Endodermal cell (in vitro differentiated cells): ENCODE data around the gene PTPRO. TPM values are rescaled to one million over a fixed set of nuclear protein-coding genes. Genes with fewer than 3 reads are reported as not detected.

ENCODE experiments used
- DNase-seq: peaks from one replicate; pipeline ENCODE4 v3.0.0-alpha.2; 2017
- H3K27ac ChIP-seq: 2 replicates; pipeline ENCODE4 v1.5.1; 2013; ENCODE audit warnings: mild to moderate bottlenecking, low read depth, low read length, moderate library complexity
- H3K27me3 ChIP-seq: 2 replicates; pipeline ENCODE4 v1.6.1; 2013; ENCODE audit warnings: mild to moderate bottlenecking, low read length, moderate library complexity; ENCODE audit not compliant: insufficient read depth, control insufficient read depth, poor library complexity, severe bottlenecking
- H3K36me3 ChIP-seq: 2 replicates; pipeline ENCODE4 v1.7.0; 2013; ENCODE audit warnings: mild to moderate bottlenecking, low read length, moderate library complexity; ENCODE audit not compliant: control insufficient read depth, insufficient read depth
- H3K4me1 ChIP-seq: one replicate; pipeline ENCODE4 v1.7.0; 2013; ENCODE audit warnings: low read length; ENCODE audit not compliant: control insufficient read depth, insufficient read depth
- H3K4me3 ChIP-seq: 2 replicates; pipeline ENCODE4 v1.5.1; 2013; ENCODE audit warnings: mild to moderate bottlenecking, low read length, moderate library complexity
- H3K9ac ChIP-seq: 2 replicates; pipeline ENCODE4 v1.6.1; 2013; ENCODE audit warnings: mild to moderate bottlenecking, low read length, moderate library complexity; ENCODE audit not compliant: poor library complexity, severe bottlenecking; ENCODE audit errors: extremely low read depth
- H3K9me3 ChIP-seq: 2 replicates; pipeline ENCODE4 v1.6.1; 2013; ENCODE audit warnings: mild to moderate bottlenecking, low read length, moderate library complexity; ENCODE audit not compliant: control insufficient read depth
- H3K27ac Mint-ChIP-seq: 2 replicates; pipeline ENCODE4 v1.8.0; 2020; ENCODE audit warnings: mixed read lengths
- H3K27me3 Mint-ChIP-seq: 2 replicates; pipeline ENCODE4 v1.8.0; 2021; ENCODE audit warnings: mild to moderate bottlenecking, mixed read lengths; ENCODE audit not compliant: insufficient read depth
- H3K36me3 Mint-ChIP-seq: 2 replicates; pipeline ENCODE4 v1.8.0; 2020; ENCODE audit warnings: low read depth, mixed read lengths
- H3K4me1 Mint-ChIP-seq: 2 replicates; pipeline ENCODE4 v1.8.0; 2020; ENCODE audit warnings: mixed read lengths
- H3K4me3 Mint-ChIP-seq: 2 replicates; pipeline ENCODE4 v1.8.0; 2020; ENCODE audit warnings: mild to moderate bottlenecking, moderate library complexity, mixed read lengths
- H3K9me3 Mint-ChIP-seq: 2 replicates; pipeline ENCODE4 v1.8.0; 2020; ENCODE audit warnings: mild to moderate bottlenecking, mixed read lengths
- WGBS, 2 experiments: methylation state at CpG; one replicate each; pipeline versions ENCODE4 v1.1.5 to v1.1.7; 2013; ENCODE audit warnings: missing lambda C conversion rate in 2 of 2, mixed read lengths in 1 of 2; ENCODE audit not compliant: insufficient coverage in 1 of 2, insufficient read length in 1 of 2; 5-methylcytosine and 5-hydroxymethylcytosine counted together
- total RNA-seq, 2 donors: library from RNA; stranded (reverse); fragmentation: NEBNext Ultra II Directional in 1 of 2; extraction: Animal tissue kit (Norgen Biotek cat#: 25700) in 1 of 2; gene quantifications; 2 replicates in 1 of 2; 3 replicates in 1 of 2; pipeline ENCODE4 v1.2.1, GENCODE V29; 2021
- TF ChIP-seq, protein P1 (sequence below): fragments of 200-600 bp; sonication (generic); conservative IDR thresholded peaks from 2 replicates; pipeline ENCODE4 v1.5.0; 2021; ENCODE audit warnings: antibody characterized with exemption, mild to moderate bottlenecking

The PTPRO gene
- total RNA-seq, 2 donors from 2014 or later = 0.31 TPM; not detected in 1

DNA sequence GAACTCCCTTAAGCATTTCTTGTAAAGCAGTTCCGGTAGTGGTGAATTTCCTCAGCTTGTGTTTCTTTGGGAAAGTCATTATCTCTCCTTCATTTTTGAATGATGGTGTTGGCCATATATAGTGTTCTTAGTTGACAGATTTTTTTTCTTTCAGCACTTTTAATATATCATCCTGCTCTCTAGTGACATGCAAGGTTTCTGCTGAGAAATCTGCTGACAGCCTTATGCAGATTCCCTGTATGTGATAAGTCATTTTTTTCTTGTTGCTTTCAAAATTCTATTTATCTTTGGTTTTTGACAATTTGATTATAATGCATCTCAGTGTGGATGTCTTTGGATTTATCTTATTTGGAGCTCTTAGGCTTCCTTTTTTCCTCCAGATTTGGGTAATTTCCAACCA, 135.7 kb downstream of the PTPRO start:
- H3K27ac Mint-ChIP-seq = no peak overlapping the region
- TF ChIP-seq, protein P1, sequence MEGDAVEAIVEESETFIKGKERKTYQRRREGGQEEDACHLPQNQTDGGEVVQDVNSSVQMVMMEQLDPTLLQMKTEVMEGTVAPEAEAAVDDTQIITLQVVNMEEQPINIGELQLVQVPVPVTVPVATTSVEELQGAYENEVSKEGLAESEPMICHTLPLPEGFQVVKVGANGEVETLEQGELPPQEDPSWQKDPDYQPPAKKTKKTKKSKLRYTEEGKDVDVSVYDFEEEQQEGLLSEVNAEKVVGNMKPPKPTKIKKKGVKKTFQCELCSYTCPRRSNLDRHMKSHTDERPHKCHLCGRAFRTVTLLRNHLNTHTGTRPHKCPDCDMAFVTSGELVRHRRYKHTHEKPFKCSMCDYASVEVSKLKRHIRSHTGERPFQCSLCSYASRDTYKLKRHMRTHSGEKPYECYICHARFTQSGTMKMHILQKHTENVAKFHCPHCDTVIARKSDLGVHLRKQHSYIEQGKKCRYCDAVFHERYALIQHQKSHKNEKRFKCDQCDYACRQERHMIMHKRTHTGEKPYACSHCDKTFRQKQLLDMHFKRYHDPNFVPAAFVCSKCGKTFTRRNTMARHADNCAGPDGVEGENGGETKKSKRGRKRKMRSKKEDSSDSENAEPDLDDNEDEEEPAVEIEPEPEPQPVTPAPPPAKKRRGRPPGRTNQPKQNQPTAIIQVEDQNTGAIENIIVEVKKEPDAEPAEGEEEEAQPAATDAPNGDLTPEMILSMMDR = no peak
- no peaks in the 10 kb centered on the region for H3K36me3 Mint-ChIP-seq
- H3K27me3 Mint-ChIP-seq = peaks cover 10% of the 10 kb centered on the region
- Histone ChIP-seq H3K9ac (no peak overlapping the region), H3K4me1 (no peaks in the 10 kb centered on the region), H3K9me3 (peaks cover 10% of the 10 kb centered on the region), H3K36me3 (no peaks in the 10 kb centered on the region), H3K4me3 (no peak overlapping the region), H3K27ac (no peak overlapping the region), H3K27me3 (peaks cover 10% of the 10 kb centered on the region)
- no peak overlapping the region for H3K4me3 Mint-ChIP-seq
- H3K9me3 Mint-ChIP-seq = peaks cover 11% of the 10 kb centered on the region
- WGBS, 2 experiments = 100% methylated on average over 1 of the region's 1 CpG; no CpG with 5 or more reads in 1 of the 2 experiments
- no peak for DNase-seq
- H3K4me1 Mint-ChIP-seq = no peaks in the 10 kb centered on the region

DNA sequence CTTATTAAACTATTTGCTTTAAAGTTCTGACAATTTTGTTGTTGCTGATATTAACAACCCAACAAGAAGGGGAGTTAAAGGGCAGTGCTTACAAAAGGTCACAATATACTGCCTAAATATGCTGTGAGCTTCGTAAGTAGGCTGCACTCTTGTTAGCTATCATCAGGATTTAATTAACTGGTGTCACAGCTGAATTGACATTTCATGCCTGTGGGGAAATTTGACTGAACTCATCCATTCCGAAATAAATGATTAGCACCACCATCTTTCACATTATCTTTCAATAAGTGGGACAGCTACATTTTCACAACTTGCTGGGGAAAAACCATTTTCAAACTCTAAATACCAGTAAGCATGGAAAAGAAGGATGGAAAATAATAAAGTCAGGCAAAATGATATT, 146.6 kb downstream of the PTPRO start:
- Mint-ChIP-seq H3K36me3 (no peaks in the 10 kb centered on the region), H3K27me3 (peaks cover 82% of the 10 kb centered on the region), H3K4me1 (no peaks in the 10 kb centered on the region), H3K9me3 (no peaks in the 10 kb centered on the region), H3K4me3 (no peak overlapping the region), H3K27ac (no peak overlapping the region)
- Histone ChIP-seq H3K27ac (no peak overlapping the region), H3K4me3 (no peak overlapping the region), H3K9ac (no peak overlapping the region), H3K36me3 (no peaks in the 10 kb centered on the region), H3K27me3 (peaks cover 100% of the 10 kb centered on the region), H3K4me1 (no peaks in the 10 kb centered on the region), H3K9me3 (no peaks in the 10 kb centered on the region)
- TF ChIP-seq, protein P1 = no peak
- WGBS, 2 experiments = 80 to 89% methylated on average over 1 to 2 of the region's 2 CpGs
- no peak for DNase-seq

DNA sequence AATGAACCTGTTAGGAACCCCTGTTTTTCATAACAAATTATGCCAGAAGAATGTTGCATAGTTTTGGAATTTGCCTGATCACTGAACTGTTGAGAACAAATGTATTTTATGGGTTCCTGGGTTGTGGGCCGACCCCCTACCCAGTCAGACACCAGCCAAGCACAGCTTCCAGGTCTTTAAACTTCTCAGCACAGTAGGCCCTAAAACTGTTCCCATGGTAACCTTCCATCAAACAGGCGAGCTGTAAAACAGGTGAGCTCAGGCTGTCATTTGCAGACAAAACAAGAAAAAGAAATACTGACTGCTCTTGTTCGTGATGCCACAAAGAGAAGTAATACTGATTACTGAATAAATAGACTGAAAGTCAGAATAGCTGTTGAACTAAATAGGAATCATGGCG, 147.0 kb downstream of the PTPRO start:
- no peaks in the 10 kb centered on the region for H3K4me1 Mint-ChIP-seq
- Histone ChIP-seq H3K27ac (no peak overlapping the region), H3K4me3 (no peak overlapping the region), H3K36me3 (no peaks in the 10 kb centered on the region), H3K27me3 (peaks cover 100% of the 10 kb centered on the region), H3K9me3 (no peaks in the 10 kb centered on the region), H3K4me1 (no peaks in the 10 kb centered on the region), H3K9ac (no peak overlapping the region)
- H3K9me3 Mint-ChIP-seq = no peaks in the 10 kb centered on the region
- no peaks in the 10 kb centered on the region for H3K36me3 Mint-ChIP-seq
- no peak for DNase-seq
- peaks cover 78% of the 10 kb centered on the region for H3K27me3 Mint-ChIP-seq
- no peak overlapping the region for H3K27ac Mint-ChIP-seq
- H3K4me3 Mint-ChIP-seq = no peak overlapping the region
- TF ChIP-seq, protein P1 = no peak
- WGBS, 2 experiments = 75 to 76% methylated on average over 3 to 4 of the region's 4 CpGs
